Thyroid gland (tissue), 4 donors: ENCODE results near the gene TMEM212. TPM values are rescaled to one million over a fixed set of nuclear protein-coding genes. Genes with fewer than 3 reads are reported as not detected.

ENCODE experiments used
- DNase-seq, 2 donors: peaks; one replicate each; pipeline ENCODE4 v3.0.0-alpha.2; 2019
- H3K27ac ChIP-seq, 3 donors: fragments of 200-600 bp; sonication (generic); 1 replicate in 2 of 3; 2 replicates in 1 of 3; pipeline ENCODE4 v1.5.1; 2016 to 2019; ENCODE audit warnings: mild to moderate bottlenecking in 1 of 3, moderate library complexity in 1 of 3
- H3K27me3 ChIP-seq: fragments of 200-600 bp; sonication (generic); one replicate; pipeline ENCODE4 v1.5.1; 2019
- H3K36me3 ChIP-seq, 2 donors: fragments of 200-600 bp; sonication (generic); one replicate each; pipeline ENCODE4 v1.5.1; 2016 to 2019
- H3K4me1 ChIP-seq, 2 donors: fragments of 200-600 bp; sonication (generic); one replicate each; pipeline ENCODE4 v1.5.1; 2017 to 2019
- H3K4me3 ChIP-seq, 3 donors: fragments of 200-600 bp; sonication (generic); replicated peaks in 1 of 3; 1 replicate in 2 of 3; 2 replicates in 1 of 3; pipeline ENCODE4 v1.5.1; 2016; ENCODE audit warnings: mild to moderate bottlenecking in 1 of 3
- H3K9me3 ChIP-seq: fragments of 200-600 bp; sonication (generic); one replicate; pipeline ENCODE4 v1.5.1; 2017
- CTCF ChIP-seq, 6 experiments: fragments of 200-600 bp in 3 of 6; fragments of 450-650 bp in 3 of 6; sonication (generic) in 3 of 6; IDR thresholded peaks; one replicate each; pipeline ENCODE4 v1.5.1; 2016 to 2019; ENCODE audit warnings: antibody characterized with exemption in 6 of 6, mild to moderate bottlenecking in 2 of 6, inconsistent platforms in 1 of 6, moderate library complexity in 1 of 6
- POLR2A ChIP-seq, 2 donors: fragments of 450-650 bp; IDR thresholded peaks; one replicate each; pipeline ENCODE4 v1.6.1; 2017; ENCODE audit warnings: antibody characterized with exemption in 2 of 2, mild to moderate bottlenecking in 2 of 2, moderate library complexity in 1 of 2
- WGBS, 2 donors: methylation state at CpG; one replicate each; pipeline ENCODE4 v1.1.5; 2017; 5-methylcytosine and 5-hydroxymethylcytosine counted together
- intact Hi-C: fragments of 100-400 bp; cut with DNase I; formaldehyde crosslinking; loops from one replicate; pipeline ENCODE4 v1.15.1; 2023
- total RNA-seq, 4 donors: library from RNA; depleted of rRNA; stranded (reverse); fragments of >200 nt; gene quantifications; one replicate each; pipeline ENCODE4 v1.2.3, GENCODE V29; 2016

TMEM212 gene
- total RNA-seq, 4 donors from 2014 or later, result not detected

GRCh38 chr3:171824824-171825221, 18.3 kb upstream of the TMEM212 start:
- DNase-seq, result no peak
- no peaks in the 10 kb centered on the region for H3K9me3 ChIP-seq
- no peak overlapping the region for H3K4me3 ChIP-seq
- H3K27me3 ChIP-seq, result no peaks in the 10 kb centered on the region
- 80 to 81% methylated on average over 7 of the region's 7 CpGs for WGBS, 2 donors
- peak overlapping the region in 2 of 3 donors; percentile 12 to 48 for H3K27ac ChIP-seq
- H3K4me1 ChIP-seq, result no peaks in the 10 kb centered on the region
- no peaks in the 10 kb centered on the region for H3K36me3 ChIP-seq
- TF ChIP-seq CTCF (IDR thresholded peaks at IDR 0.05) (no peak), POLR2A (IDR thresholded peaks at IDR 0.05) (no peak)
- intact Hi-C loops, result no loop called here

GRCh38 chr3:171825222-171825828, 17.8 kb upstream of the TMEM212 start:
- Histone ChIP-seq H3K4me1 (no peaks in the 10 kb centered on the region), H3K27ac (peak overlapping the region in 2 of 3 donors; percentile 12 to 48), H3K4me3 (no peak overlapping the region), H3K9me3 (no peaks in the 10 kb centered on the region), H3K36me3 (no peaks in the 10 kb centered on the region), H3K27me3 (no peaks in the 10 kb centered on the region)
- WGBS, 2 donors, result 53 to 61% methylated on average over 5 of the region's 5 CpGs
- TF ChIP-seq CTCF (IDR thresholded peaks at IDR 0.05) (no peak), POLR2A (IDR thresholded peaks at IDR 0.05) (no peak)
- no peak for DNase-seq
- intact Hi-C loops, result no loop called here

GRCh38 chr3:171827385-171827784, 15.8 kb upstream of the TMEM212 start:
- WGBS, 2 donors, result 90 to 93% methylated on average over 3 of the region's 3 CpGs
- TF ChIP-seq CTCF (IDR thresholded peaks at IDR 0.05), result no peak
- no peak for TF ChIP-seq POLR2A (IDR thresholded peaks at IDR 0.05)
- Histone ChIP-seq H3K36me3 (no peaks in the 10 kb centered on the region), H3K4me3 (no peak overlapping the region), H3K27ac (no peak overlapping the region), H3K4me1 (no peaks in the 10 kb centered on the region), H3K9me3 (no peaks in the 10 kb centered on the region), H3K27me3 (no peaks in the 10 kb centered on the region)
- DNase-seq, result no peak
- intact Hi-C loops, result no loop called here

GRCh38 chr3:171827836-171828458, 15.2 kb upstream of the TMEM212 start:
- no peak for DNase-seq

More at GRCh38 chr3:171827836-171828458, 15.2 kb upstream of the TMEM212 start:
- no peak overlapping the region for H3K4me3 ChIP-seq
- H3K9me3 ChIP-seq, result no peaks in the 10 kb centered on the region
- TF ChIP-seq CTCF (IDR thresholded peaks at IDR 0.05), result no peak
- TF ChIP-seq POLR2A (IDR thresholded peaks at IDR 0.05), result no peak
- no peak overlapping the region for H3K27ac ChIP-seq
- WGBS, 2 donors, result 87 to 88% methylated on average over 10 of the region's 10 CpGs
- H3K4me1 ChIP-seq, result no peaks in the 10 kb centered on the region
- intact Hi-C loops, result no loop called here
- no peaks in the 10 kb centered on the region for H3K27me3 ChIP-seq
- no peaks in the 10 kb centered on the region for H3K36me3 ChIP-seq
